ENCODE measurements around the gene TUFT1.

TUFT1 gene

GRCh38 chr1:151549199-151549598, 9.1 kb downstream of the TUFT1 start:
- TF ChIP-seq CTCF (IDR thresholded peaks at IDR 0.05; ENCODE audit: control insufficient read depth, extremely low read depth, insufficient read depth): no peak
- peak overlapping the region; percentile 26 for H3K4me3 ChIP-seq (ENCODE audit: low read depth, low read length)
- no peak for DNase-seq (ENCODE audit: low read depth)

GRCh38 chr1:151553659-151554058, 13.6 kb downstream of the TUFT1 start:
- no peak overlapping the region for H3K4me3 ChIP-seq (ENCODE audit: low read depth, low read length)
- no peak for TF ChIP-seq CTCF (IDR thresholded peaks at IDR 0.05; ENCODE audit: control insufficient read depth, extremely low read depth, insufficient read depth)
- no peak for DNase-seq (ENCODE audit: low read depth)

DNA sequence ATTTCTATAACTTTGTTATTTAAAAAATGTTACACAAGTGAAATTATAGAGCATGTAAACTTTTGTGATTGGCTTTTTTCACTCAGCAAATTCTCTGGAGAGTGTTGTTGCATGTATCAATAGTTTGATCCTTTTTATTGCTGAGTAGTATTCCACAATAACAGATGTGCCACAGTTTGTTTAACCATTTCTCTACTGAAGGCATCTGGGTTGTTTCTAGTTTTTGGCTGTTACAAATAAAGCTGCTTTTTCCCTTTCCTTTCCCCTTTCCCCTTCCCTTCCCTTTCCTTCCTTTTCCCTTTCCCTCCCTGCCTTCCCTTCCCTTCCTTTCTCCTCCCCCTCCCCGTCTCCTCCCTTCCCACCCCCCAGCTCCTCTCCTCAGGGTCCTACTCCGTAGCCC, 15.9 kb downstream of the TUFT1 start:
- no peak overlapping the region for H3K4me3 ChIP-seq (ENCODE audit: low read depth, low read length)
- no peak for TF ChIP-seq CTCF (IDR thresholded peaks at IDR 0.05; ENCODE audit: control insufficient read depth, extremely low read depth, insufficient read depth)
- no peak for DNase-seq (ENCODE audit: low read depth)

GRCh38 chr1:151562661-151563060, 22.6 kb downstream of the TUFT1 start:
- no peak for TF ChIP-seq CTCF (IDR thresholded peaks at IDR 0.05; ENCODE audit: control insufficient read depth, extremely low read depth, insufficient read depth)
- H3K4me3 ChIP-seq (ENCODE audit: low read depth, low read length): no peak overlapping the region

DNA sequence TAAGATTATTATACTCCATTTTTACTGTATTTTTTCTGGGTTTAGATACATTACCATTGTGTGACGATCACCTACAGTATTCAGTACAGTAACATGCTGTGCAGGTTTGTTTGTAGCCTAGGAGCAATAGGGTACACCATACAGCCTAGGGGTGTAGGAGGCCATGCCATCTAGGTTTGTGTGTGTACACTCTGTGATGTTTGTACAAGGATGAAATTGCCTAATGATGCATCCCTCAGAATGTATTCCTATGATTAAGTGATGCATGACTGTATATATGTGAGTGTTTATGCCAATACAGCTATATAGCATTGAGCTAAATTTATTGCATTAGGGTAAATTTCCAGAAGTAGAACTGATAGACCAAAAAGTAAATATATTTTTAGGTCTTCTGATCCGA, 23.3 kb downstream of the TUFT1 start:
- DNase-seq (ENCODE audit: low read depth): no peak
- TF ChIP-seq CTCF (IDR thresholded peaks at IDR 0.05; ENCODE audit: control insufficient read depth, extremely low read depth, insufficient read depth): no peak

More at GRCh38 chr1:151562661-151563060, 22.6 kb downstream of the TUFT1 start:
- DNase-seq (ENCODE audit: low read depth): no peak

GRCh38 chr1:151565502-151566189, 25.5 kb downstream of the TUFT1 start:
- no peak for DNase-seq (ENCODE audit: low read depth)
- H3K4me3 ChIP-seq (ENCODE audit: low read depth, low read length): no peak overlapping the region
- no peak for TF ChIP-seq CTCF (IDR thresholded peaks at IDR 0.05; ENCODE audit: control insufficient read depth, extremely low read depth, insufficient read depth)

More for the DNA sequence above, 23.3 kb downstream of the TUFT1 start:
- H3K4me3 ChIP-seq (ENCODE audit: low read depth, low read length): no peak overlapping the region

GRCh38 chr1:151568626-151569088, 28.5 kb downstream of the TUFT1 start:
- no peak for TF ChIP-seq CTCF (IDR thresholded peaks at IDR 0.05; ENCODE audit: control insufficient read depth, extremely low read depth, insufficient read depth)
- H3K4me3 ChIP-seq (ENCODE audit: low read depth, low read length): no peak overlapping the region
- DNase-seq (ENCODE audit: low read depth): no peak
